Mammary epithelial cell (primary cell): ENCODE data around the gene ZP1.

Experiments
- CTCF ChIP-seq, 2 donors: IDR thresholded peaks in 1 of 2; conservative IDR thresholded peaks in 1 of 2; 2 replicates each; pipeline ENCODE4 v1.5.1; 2011 to 2012; ENCODE audit warnings: inconsistent platforms in 2 of 2, low read length in 2 of 2, mild to moderate bottlenecking in 2 of 2, control low read depth in 1 of 2, low read depth in 1 of 2; ENCODE audit not compliant: insufficient read depth in 1 of 2; ENCODE audit errors: extremely low read depth in 1 of 2
- EZH2 ChIP-seq: IDR thresholded peaks from 2 replicates; pipeline ENCODE4 v1.6.1; 2012; ENCODE audit warnings: low read length, inconsistent platforms, borderline replicate concordance

DNA sequence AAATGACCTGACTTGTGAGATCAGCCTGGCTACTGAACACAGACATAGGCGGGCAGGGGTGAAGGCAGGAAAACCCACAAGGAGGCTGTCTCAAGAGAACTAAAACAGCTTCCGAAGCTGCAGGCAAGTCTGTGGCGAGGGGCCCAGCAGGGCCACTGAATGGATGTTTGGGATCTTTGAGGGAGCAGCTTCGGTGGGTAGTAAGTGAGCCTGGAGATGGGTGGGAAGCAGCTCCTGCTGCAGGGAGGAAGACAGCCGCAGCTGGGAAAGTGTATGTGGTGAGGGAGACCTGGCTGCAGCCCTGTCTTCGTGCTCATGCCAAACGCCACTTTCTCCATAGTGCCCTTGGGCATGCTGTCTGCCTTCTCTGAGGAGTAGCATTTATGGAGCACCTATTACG is 22.0 kb upstream of the ZP1 start:
- no peak for TF ChIP-seq CTCF (conservative IDR thresholded peaks at IDR 0.05 in 1 of 2, IDR thresholded peaks at IDR 0.05 in 1 of 2; ENCODE audit: extremely low read depth in 1 of 2, insufficient read depth in 1 of 2, low read depth in 1 of 2, low read length in 2 of 2)
- no peak for TF ChIP-seq EZH2
